Measurements from ENCODE around the gene CCL11. TPM values are rescaled to one million over a fixed set of nuclear protein-coding genes. Genes with fewer than 3 reads are reported as not detected.

Gene CCL11
- total RNA-seq, 1 experiment from 2014 or later = not detected

DNA sequence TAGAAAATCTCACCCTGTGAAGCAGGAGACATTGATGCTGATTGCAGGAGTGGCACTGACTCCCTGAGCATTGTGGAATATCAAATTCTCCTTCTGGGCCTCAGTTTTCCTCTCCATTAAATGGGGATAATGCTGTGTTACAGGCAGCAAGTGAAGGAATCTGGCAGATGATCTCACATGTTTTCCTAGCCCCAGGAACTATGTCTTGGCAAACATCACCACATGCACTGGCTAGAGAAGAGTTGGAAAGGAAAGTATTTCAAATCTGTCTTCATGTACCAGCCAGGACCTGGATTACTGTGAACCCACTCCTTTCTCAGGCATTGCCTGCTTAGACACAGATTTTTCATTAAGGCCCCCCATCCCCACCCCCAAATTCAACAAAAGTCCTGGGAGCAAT, 20.1 kb downstream of the CCL11 start:
- CTCF ChIA-PET = interaction anchor here (1.2 kb wide), 2 partner anchors 56 to 105 kb away, joined by 8 to 12 read pairs; no protein-coding TSS in a partner anchor
- TF ChIP-seq, protein P1, sequence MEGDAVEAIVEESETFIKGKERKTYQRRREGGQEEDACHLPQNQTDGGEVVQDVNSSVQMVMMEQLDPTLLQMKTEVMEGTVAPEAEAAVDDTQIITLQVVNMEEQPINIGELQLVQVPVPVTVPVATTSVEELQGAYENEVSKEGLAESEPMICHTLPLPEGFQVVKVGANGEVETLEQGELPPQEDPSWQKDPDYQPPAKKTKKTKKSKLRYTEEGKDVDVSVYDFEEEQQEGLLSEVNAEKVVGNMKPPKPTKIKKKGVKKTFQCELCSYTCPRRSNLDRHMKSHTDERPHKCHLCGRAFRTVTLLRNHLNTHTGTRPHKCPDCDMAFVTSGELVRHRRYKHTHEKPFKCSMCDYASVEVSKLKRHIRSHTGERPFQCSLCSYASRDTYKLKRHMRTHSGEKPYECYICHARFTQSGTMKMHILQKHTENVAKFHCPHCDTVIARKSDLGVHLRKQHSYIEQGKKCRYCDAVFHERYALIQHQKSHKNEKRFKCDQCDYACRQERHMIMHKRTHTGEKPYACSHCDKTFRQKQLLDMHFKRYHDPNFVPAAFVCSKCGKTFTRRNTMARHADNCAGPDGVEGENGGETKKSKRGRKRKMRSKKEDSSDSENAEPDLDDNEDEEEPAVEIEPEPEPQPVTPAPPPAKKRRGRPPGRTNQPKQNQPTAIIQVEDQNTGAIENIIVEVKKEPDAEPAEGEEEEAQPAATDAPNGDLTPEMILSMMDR (IDR thresholded peaks at IDR 0.05; ENCODE audit: unreplicated experiment) = no peak
- no peak for DNase-seq
- Mint-ChIP-seq H3K4me3 (ENCODE audit: low read depth, unreplicated experiment) (no peak overlapping the region), H3K36me3 (ENCODE audit: insufficient read depth, unreplicated experiment) (no peaks in the 10 kb centered on the region), H3K9me3 (ENCODE audit: low read depth, unreplicated experiment) (no peaks in the 10 kb centered on the region), H3K27me3 (ENCODE audit: unreplicated experiment) (peaks cover 86% of the 10 kb centered on the region), H3K27ac (ENCODE audit: unreplicated experiment) (no peak overlapping the region), H3K4me1 (ENCODE audit: low read depth, unreplicated experiment) (no peaks in the 10 kb centered on the region)
- intact Hi-C loops (cut with micrococcal nuclease; ENCODE audit: unreplicated experiment) = loop anchor here (2.0 kb wide), 1 partner anchor 105 kb away; no protein-coding TSS in a partner anchor
- BruUV-seq (replicated peaks) = no TSS peak

DNA sequence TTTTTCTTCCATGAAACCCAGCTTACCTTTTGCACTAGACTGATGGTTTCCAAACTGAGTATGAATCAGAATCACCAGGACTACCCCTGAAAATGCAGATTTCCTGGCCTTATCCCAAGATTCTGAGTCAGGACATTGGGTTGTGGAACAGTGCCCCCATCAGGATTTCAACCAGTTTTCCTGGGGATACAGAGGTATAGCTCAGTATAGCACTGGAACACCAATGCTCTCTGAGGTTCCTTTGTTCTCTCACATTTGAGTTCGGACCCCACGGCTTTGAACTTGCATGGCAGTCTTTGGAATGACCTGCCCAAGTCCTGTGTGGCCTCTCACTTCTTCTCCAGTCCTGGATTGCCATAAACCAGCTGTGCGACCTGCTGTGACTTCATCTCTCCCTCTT, 20.9 kb downstream of the CCL11 start:
- Mint-ChIP-seq H3K36me3 (ENCODE audit: insufficient read depth, unreplicated experiment) (no peaks in the 10 kb centered on the region), H3K9me3 (ENCODE audit: low read depth, unreplicated experiment) (no peaks in the 10 kb centered on the region), H3K4me3 (ENCODE audit: low read depth, unreplicated experiment) (no peak overlapping the region), H3K27me3 (ENCODE audit: unreplicated experiment) (peaks cover 78% of the 10 kb centered on the region), H3K27ac (ENCODE audit: unreplicated experiment) (no peak overlapping the region), H3K4me1 (ENCODE audit: low read depth, unreplicated experiment) (no peaks in the 10 kb centered on the region)
- BruUV-seq (replicated peaks) = no TSS peak
- intact Hi-C loops (cut with micrococcal nuclease; ENCODE audit: unreplicated experiment) = loop anchor here (2.0 kb wide), 1 partner anchor 106 kb away; no protein-coding TSS in a partner anchor
- TF ChIP-seq, protein P1 (IDR thresholded peaks at IDR 0.05; ENCODE audit: unreplicated experiment) = no peak
- CTCF ChIA-PET = interaction anchor here (0.6 to 1.4 kb wide), 4 partner anchors 55 to 108 kb away, joined by 3 to 12 read pairs (median 6); no protein-coding TSS in a partner anchor
- peak; percentile 15 for DNase-seq

DNA sequence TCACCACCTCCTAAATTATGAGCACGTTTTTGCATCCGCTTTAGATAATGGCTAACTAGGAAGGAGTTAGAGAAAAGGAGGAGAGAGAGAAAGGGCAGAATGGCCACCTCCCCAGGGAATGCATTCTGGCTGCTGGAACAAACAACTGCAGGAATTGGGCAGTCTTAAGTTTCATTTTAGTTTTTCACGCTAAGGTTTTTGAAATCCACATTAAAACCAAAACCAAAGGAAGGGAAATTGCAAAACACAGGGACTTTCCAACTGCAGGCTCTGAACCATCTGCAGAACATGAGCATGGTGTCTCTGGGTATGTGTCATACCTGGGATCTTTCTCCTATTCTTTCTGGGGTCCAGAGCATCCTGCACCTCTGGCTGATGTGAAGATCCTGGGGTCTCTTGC, 21.6 kb downstream of the CCL11 start:
- intact Hi-C loops (cut with micrococcal nuclease; ENCODE audit: unreplicated experiment) = loop anchor here (2.0 kb wide), 1 partner anchor 106 kb away; no protein-coding TSS in a partner anchor
- DNase-seq = no peak
- TF ChIP-seq, protein P1 (IDR thresholded peaks at IDR 0.05; ENCODE audit: unreplicated experiment) = no peak
- H3K9me3 Mint-ChIP-seq (ENCODE audit: low read depth, unreplicated experiment) = no peaks in the 10 kb centered on the region
- no peaks in the 10 kb centered on the region for H3K36me3 Mint-ChIP-seq (ENCODE audit: insufficient read depth, unreplicated experiment)
- no peaks in the 10 kb centered on the region for H3K4me1 Mint-ChIP-seq (ENCODE audit: low read depth, unreplicated experiment)
- H3K27ac Mint-ChIP-seq (ENCODE audit: unreplicated experiment) = no peak overlapping the region
- peaks cover 75% of the 10 kb centered on the region for H3K27me3 Mint-ChIP-seq (ENCODE audit: unreplicated experiment)
- CTCF ChIA-PET = interaction anchor here (0.6 to 1.4 kb wide), 4 partner anchors 54 to 108 kb away, joined by 3 to 12 read pairs (median 6); no protein-coding TSS in a partner anchor
- H3K4me3 Mint-ChIP-seq (ENCODE audit: low read depth, unreplicated experiment) = no peak overlapping the region
- no TSS peak for BruUV-seq (replicated peaks)

DNA sequence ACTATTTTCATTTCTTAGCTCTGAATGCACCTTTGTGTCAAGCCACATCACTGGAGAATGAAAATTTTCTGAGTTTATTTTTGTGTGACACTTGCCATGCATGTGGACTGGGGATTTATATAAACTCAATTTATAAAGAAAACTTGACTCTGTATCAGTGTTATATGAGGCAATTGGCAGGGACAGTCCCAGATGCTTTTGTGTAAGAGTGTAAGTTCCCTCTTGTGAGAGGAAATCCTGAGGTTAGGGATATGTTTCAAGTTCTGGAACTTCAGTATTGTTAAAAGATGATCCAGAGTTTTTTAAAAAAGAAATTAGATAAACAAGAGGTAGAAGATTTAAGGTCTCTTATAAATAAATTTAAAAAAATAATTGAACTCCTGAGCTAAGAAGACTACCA, 22.8 kb downstream of the CCL11 start:
- TF ChIP-seq, protein P1 (IDR thresholded peaks at IDR 0.05; ENCODE audit: unreplicated experiment) = no peak
- Mint-ChIP-seq H3K4me3 (ENCODE audit: low read depth, unreplicated experiment) (no peak overlapping the region), H3K4me1 (ENCODE audit: low read depth, unreplicated experiment) (no peaks in the 10 kb centered on the region), H3K27ac (ENCODE audit: unreplicated experiment) (no peak overlapping the region), H3K27me3 (ENCODE audit: unreplicated experiment) (peaks cover 75% of the 10 kb centered on the region), H3K36me3 (ENCODE audit: insufficient read depth, unreplicated experiment) (no peaks in the 10 kb centered on the region), H3K9me3 (ENCODE audit: low read depth, unreplicated experiment) (no peaks in the 10 kb centered on the region)
- BruUV-seq (replicated peaks) = no TSS peak
- DNase-seq = no peak
- intact Hi-C loops (cut with micrococcal nuclease; ENCODE audit: unreplicated experiment) = no loop called here
- CTCF ChIA-PET = interaction anchor here (0.6 kb wide), 1 partner anchor 92 kb away, joined by 3 read pairs; no protein-coding TSS in a partner anchor
